Lung (tissue), 12 donors: Measurements from ENCODE around the gene PIAS1. TPM values are rescaled to one million over a fixed set of nuclear protein-coding genes. Genes with fewer than 3 reads are reported as not detected.

Experiments
- ATAC-seq: fragments of 200-7000 bp; cut with Tn5 transposase; one replicate; pipeline ENCODE4 v1.9.1; 2020; ENCODE audit warnings: moderate number of reproducible peaks; ENCODE audit not compliant: insufficient read depth, low FRiP score
- DNase-seq, 3 donors: peaks; one replicate each; pipeline ENCODE4 v3.0.0-alpha.2; 2013 to 2017
- H3K27ac ChIP-seq, 2 donors: one replicate each; pipeline ENCODE4 v1.5.1; 2013; ENCODE audit warnings: mild to moderate bottlenecking in 2 of 2, moderate library complexity in 2 of 2, control low read depth in 1 of 2, inconsistent platforms in 1 of 2, low read depth in 1 of 2, low read length in 1 of 2
- H3K27me3 ChIP-seq, 3 donors: one replicate each; pipeline ENCODE4 v1.5.1; 2013; ENCODE audit warnings: low read length in 2 of 3; ENCODE audit not compliant: control insufficient read depth in 3 of 3, insufficient read depth in 3 of 3
- H3K36me3 ChIP-seq, 4 donors: one replicate each; pipeline ENCODE4 v1.5.1; 2013; ENCODE audit warnings: low read length in 4 of 4, mild to moderate bottlenecking in 1 of 4, moderate library complexity in 1 of 4; ENCODE audit not compliant: control insufficient read depth in 4 of 4, insufficient read depth in 4 of 4
- H3K4me1 ChIP-seq, 5 donors: one replicate each; pipeline ENCODE4 v1.5.1; 2013; ENCODE audit warnings: low read length in 5 of 5, mild to moderate bottlenecking in 2 of 5, moderate library complexity in 1 of 5; ENCODE audit not compliant: control insufficient read depth in 5 of 5, insufficient read depth in 5 of 5
- H3K4me3 ChIP-seq: one replicate; pipeline ENCODE4 v1.5.1; 2013; ENCODE audit warnings: mild to moderate bottlenecking, control low read depth, moderate library complexity
- H3K9ac ChIP-seq, 2 donors: one replicate each; pipeline ENCODE4 v1.5.1; 2013; ENCODE audit warnings: low read length in 2 of 2, control low read depth in 1 of 2; ENCODE audit not compliant: insufficient read depth in 1 of 2
- H3K9me3 ChIP-seq, 4 donors: one replicate each; pipeline ENCODE4 v1.5.1; 2013; ENCODE audit warnings: low read length in 3 of 4, mild to moderate bottlenecking in 1 of 4, moderate library complexity in 1 of 4; ENCODE audit not compliant: control insufficient read depth in 4 of 4, insufficient read depth in 3 of 4
- WGBS, 2 donors: extraction: QIAGEN DNeasy Blood & Tissue Kit; methylation state at CpG; one replicate each; pipeline ENCODE4 v1.1.7; 2013; 5-methylcytosine and 5-hydroxymethylcytosine counted together
- polyA plus RNA-seq, 2 donors: library from polyadenylated mRNA; stranded (reverse); fragments of 200-250 nt; gene quantifications; one replicate each; pipeline ENCODE4 v1.2.1, GENCODE V29; 2013
- total RNA-seq, 2 donors: library from RNA; depleted of rRNA in 1 of 2; stranded (reverse); fragments of >200 nt in 1 of 2; gene quantifications; one replicate each; pipeline ENCODE4 v1.2.1, GENCODE V29; 2014 to 2021
- TF ChIP-seq, protein P1 (sequence below): IDR thresholded peaks from 2 replicates; pipeline ENCODE4 v1.5.1; 2012; ENCODE audit warnings: mild to moderate bottlenecking; ENCODE audit errors: control extremely low read depth, extremely low read depth
- donor health status: control.
- donor health status: control.
- donor health status: Bipolar disorder and iron deficiency.
- donor health status: healthy.
- donor health status: DM: yes; HTN: yes; CAD: no.

The PIAS1 gene
- total and polyA plus RNA-seq, 4 donors, result 14.6 to 157 (median 30.4) TPM

DNA sequence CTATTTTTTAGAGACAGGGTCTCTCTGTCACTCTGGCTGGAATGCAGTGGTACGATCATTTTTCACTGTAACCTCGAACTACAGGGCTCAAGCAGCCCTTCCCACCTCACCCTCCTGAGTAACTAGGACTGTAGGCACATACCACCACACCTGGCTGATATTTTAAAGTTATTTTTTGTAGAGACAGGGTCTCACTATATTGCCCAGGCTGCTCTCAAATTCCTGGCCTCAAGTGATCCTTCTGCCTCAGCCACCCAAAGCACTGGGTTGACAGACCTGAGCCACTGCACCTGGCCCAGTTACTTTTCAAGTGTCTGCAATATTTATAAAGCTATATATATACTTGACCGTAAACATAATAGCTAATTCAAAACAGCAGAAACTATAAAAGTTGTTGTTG lies 75.0 kb downstream of the PIAS1 start:
- Histone ChIP-seq H3K27ac (no peak overlapping the region), H3K4me1 (peaks cover 0 to 9% (median 0%) of the 10 kb centered on the region in 5 donors), H3K27me3 (no peaks in the 10 kb centered on the region), H3K4me3 (no peak overlapping the region), H3K9ac (no peak overlapping the region), H3K36me3 (no peaks in the 10 kb centered on the region), H3K9me3 (peaks cover 0 to 2% (median 0%) of the 10 kb centered on the region in 4 donors)
- DNase-seq, result no peak
- no peak for ATAC-seq
- TF ChIP-seq, protein P1, sequence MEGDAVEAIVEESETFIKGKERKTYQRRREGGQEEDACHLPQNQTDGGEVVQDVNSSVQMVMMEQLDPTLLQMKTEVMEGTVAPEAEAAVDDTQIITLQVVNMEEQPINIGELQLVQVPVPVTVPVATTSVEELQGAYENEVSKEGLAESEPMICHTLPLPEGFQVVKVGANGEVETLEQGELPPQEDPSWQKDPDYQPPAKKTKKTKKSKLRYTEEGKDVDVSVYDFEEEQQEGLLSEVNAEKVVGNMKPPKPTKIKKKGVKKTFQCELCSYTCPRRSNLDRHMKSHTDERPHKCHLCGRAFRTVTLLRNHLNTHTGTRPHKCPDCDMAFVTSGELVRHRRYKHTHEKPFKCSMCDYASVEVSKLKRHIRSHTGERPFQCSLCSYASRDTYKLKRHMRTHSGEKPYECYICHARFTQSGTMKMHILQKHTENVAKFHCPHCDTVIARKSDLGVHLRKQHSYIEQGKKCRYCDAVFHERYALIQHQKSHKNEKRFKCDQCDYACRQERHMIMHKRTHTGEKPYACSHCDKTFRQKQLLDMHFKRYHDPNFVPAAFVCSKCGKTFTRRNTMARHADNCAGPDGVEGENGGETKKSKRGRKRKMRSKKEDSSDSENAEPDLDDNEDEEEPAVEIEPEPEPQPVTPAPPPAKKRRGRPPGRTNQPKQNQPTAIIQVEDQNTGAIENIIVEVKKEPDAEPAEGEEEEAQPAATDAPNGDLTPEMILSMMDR, result no peak
- WGBS, 2 donors, result 76 to 81% methylated on average over 3 of the region's 3 CpGs

DNA sequence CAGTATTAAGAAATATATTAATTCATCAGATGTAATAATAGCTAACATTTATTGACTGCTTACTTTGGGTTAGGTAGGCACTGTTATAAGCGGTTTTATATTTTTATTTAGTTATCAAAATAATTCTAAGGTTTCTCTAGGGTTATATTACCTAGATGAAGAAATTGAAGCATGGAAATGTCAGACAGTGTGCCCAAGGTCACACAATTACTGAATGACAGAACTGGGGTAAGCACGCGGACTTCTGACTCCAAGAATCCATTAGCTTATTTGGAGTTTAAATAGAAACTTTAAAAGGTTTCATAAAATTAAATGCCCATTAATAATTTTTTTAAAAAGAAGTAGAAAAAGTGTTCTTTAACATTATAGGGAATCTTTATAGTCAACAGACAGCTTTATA lies 76.7 kb downstream of the PIAS1 start:
- H3K9me3 ChIP-seq, result no peaks in the 10 kb centered on the region
- 97 to 98% methylated on average over 3 of the region's 3 CpGs for WGBS, 2 donors
- DNase-seq (no peak), ATAC-seq (no peak)
- TF ChIP-seq, protein P1, result no peak
- no peaks in the 10 kb centered on the region for H3K36me3 ChIP-seq
- H3K27ac ChIP-seq, result no peak overlapping the region
- peaks cover 0 to 9% (median 0%) of the 10 kb centered on the region in 5 donors for H3K4me1 ChIP-seq
- H3K4me3 ChIP-seq, result no peak overlapping the region
- no peak overlapping the region for H3K9ac ChIP-seq
- no peaks in the 10 kb centered on the region for H3K27me3 ChIP-seq

DNA sequence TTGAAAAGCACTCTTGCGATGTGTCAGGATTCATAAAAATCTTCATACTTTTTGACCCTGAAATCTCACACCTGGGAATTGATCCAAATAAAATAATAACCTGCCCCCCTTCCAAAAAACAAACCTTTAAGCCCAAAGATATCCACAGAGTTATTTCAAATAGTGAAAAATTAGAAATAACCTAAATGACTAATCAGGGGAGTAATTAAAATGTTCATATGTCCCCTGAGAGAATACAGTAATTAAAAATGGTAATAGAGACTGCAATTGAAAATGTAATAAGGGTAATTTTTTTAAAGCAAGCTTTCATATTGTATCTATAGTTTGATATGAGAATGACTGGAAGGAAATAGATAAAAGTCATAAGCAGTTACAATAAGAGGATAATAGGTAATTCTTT lies 83.0 kb downstream of the PIAS1 start:
- DNase-seq (no peak), ATAC-seq (no peak)
- no peaks in the 10 kb centered on the region for H3K27me3 ChIP-seq
- no peak overlapping the region for H3K4me3 ChIP-seq
- H3K9ac ChIP-seq, result no peak overlapping the region
- WGBS, 2 donors, result 84 to 100% methylated on average over 1 of the region's 1 CpG
- H3K27ac ChIP-seq, result no peak overlapping the region
- TF ChIP-seq, protein P1, result no peak
- peaks cover 0 to 8% (median 3%) of the 10 kb centered on the region in 4 donors for H3K36me3 ChIP-seq
- peaks cover 0 to 3% (median 0%) of the 10 kb centered on the region in 5 donors for H3K4me1 ChIP-seq
- H3K9me3 ChIP-seq, result no peaks in the 10 kb centered on the region

DNA sequence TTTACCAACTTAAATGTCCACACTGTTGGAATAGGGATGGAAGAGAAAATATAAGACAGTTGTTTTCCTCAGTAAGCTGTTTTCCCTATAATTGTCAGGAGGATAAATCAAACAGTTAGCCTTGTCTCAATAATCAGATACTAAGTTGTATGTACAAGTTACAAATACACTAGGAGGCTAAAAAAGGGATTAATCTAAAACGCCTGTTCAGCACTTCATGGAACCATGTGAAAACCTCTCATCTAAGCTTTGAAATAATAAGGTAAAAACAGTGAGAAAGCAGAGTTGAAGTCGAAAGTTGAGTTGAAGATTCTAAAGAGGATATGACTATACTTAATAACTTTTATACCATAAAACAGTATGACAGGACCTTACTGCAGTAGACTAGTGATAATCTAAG lies 89.0 kb downstream of the PIAS1 start:
- H3K27ac ChIP-seq, result no peak overlapping the region
- H3K4me1 ChIP-seq, result peaks cover 0 to 3% (median 0%) of the 10 kb centered on the region in 5 donors
- no peak for ATAC-seq
- no peak for DNase-seq
- WGBS, 2 donors, result 96 to 99% methylated on average over 2 of the region's 2 CpGs
- H3K27me3 ChIP-seq, result no peaks in the 10 kb centered on the region
- TF ChIP-seq, protein P1, result no peak
- no peaks in the 10 kb centered on the region for H3K9me3 ChIP-seq
- H3K36me3 ChIP-seq, result peaks cover 0 to 15% (median 5%) of the 10 kb centered on the region in 4 donors
- H3K9ac ChIP-seq, result no peak overlapping the region
- no peak overlapping the region for H3K4me3 ChIP-seq
